K562 (cell line): Measurements from ENCODE around the gene KRTAP9-4. TPM values are rescaled to one million over a fixed set of nuclear protein-coding genes. Genes with fewer than 3 reads are reported as not detected.

Source experiments
- ATAC-seq: fragments of 200-7000 bp; cut with Tn5 transposase; 3 replicates; pipeline ENCODE4 v1.9.1; 2020; ENCODE audit warnings: moderate library complexity
- BruUV-seq: library from RNA; stranded (reverse); fragments of 400-500 nt; replicated peaks from 2 replicates; lab custom pipeline; 2021; lab: Mats Ljungman, UMichigan
- CTCF ChIA-PET: fragments of 300-600 bp; formaldehyde crosslinking; extraction: SDS; loops from one replicate; lab custom pipeline; 2021; ENCODE audit warnings: low intra/inter-chr PET ratio; lab: Yijun Ruan, JAX
- POLR2A ChIA-PET: fragments of 300-600, 350-650 bp; sonication (Branson Sonifier 250); formaldehyde crosslinking; extraction: SDS; loops from one replicate; lab custom pipeline; 2021; ENCODE audit warnings: antibody characterized with exemption, inconsistent platforms; lab: Yijun Ruan, JAX
- DNase-seq, 4 experiments: peaks; one replicate each; pipeline versions ENCODE4 v3.0.0 to v3.0.0-alpha.2; 2011 to 2018; ENCODE audit warnings: low spot score in 3 of 4, mixed read lengths in 3 of 4; ENCODE audit errors: extremely low read depth in 1 of 4
- FAIRE-seq: peaks from 2 replicates; lab custom pipeline; 2011; peaks lifted over from hg19 to GRCh38; lab: Jason Lieb, UNC
- H2AFZ ChIP-seq: 2 replicates; pipeline ENCODE4 v1.6.0; 2011; ENCODE audit warnings: low read depth, low read length, control low read depth, inconsistent platforms
- H3K27ac ChIP-seq: fragments of 200-600 bp; 3 replicates; pipeline ENCODE4 v1.8.0; 2011; ENCODE audit warnings: low read depth, mild to moderate bottlenecking, control low read depth, inconsistent platforms, low read length, moderate library complexity, mixed read lengths; ENCODE audit errors: extremely low read depth
- H3K27me3 ChIP-seq, 2 experiments: fragments of 300-600 bp in 1 of 2; 2 replicates in 1 of 2; 3 replicates in 1 of 2; pipeline versions ENCODE4 v1.6.0 to v1.8.0; 2011; ENCODE audit warnings: inconsistent platforms in 2 of 2, low read length in 2 of 2, mild to moderate bottlenecking in 1 of 2, mixed read lengths in 1 of 2, moderate library complexity in 1 of 2; ENCODE audit not compliant: control insufficient read depth in 2 of 2, insufficient read depth in 2 of 2
- H3K36me3 ChIP-seq: fragments of 300-600 bp; 3 replicates; pipeline ENCODE4 v1.8.0; 2011; ENCODE audit warnings: mild to moderate bottlenecking, low read length, inconsistent platforms; ENCODE audit not compliant: control insufficient read depth, insufficient read depth
- H3K4me1 ChIP-seq, 2 experiments: fragments of 200-600 bp in 1 of 2; replicated peaks in 1 of 2; 2 replicates in 1 of 2; 3 replicates in 1 of 2; pipeline versions ENCODE4 v1.5.1 to v1.8.0; 2011; ENCODE audit warnings: inconsistent platforms in 2 of 2, low read length in 2 of 2, mild to moderate bottlenecking in 1 of 2, mixed read lengths in 1 of 2, moderate library complexity in 1 of 2; ENCODE audit not compliant: control insufficient read depth in 2 of 2, insufficient read depth in 2 of 2
- H3K4me2 ChIP-seq: 2 replicates; pipeline ENCODE4 v1.6.1; 2011; ENCODE audit warnings: low read length, control low read depth, inconsistent platforms, mixed read lengths; ENCODE audit not compliant: insufficient read depth
- H3K4me3 ChIP-seq: fragments of 200-600 bp; sonication (generic), shearing (Covaris generic); 2 replicates; pipeline ENCODE4 v1.5.1; 2016; ENCODE audit warnings: control low read depth, inconsistent platforms
- H3K79me2 ChIP-seq: fragments of 200-600 bp; 3 replicates; pipeline ENCODE4 v1.8.0; 2011; ENCODE audit warnings: low read length, inconsistent platforms; ENCODE audit not compliant: control insufficient read depth, insufficient read depth
- H3K9ac ChIP-seq, 2 experiments: 2 replicates each; pipeline versions ENCODE4 v1.6.0 to v1.6.1; 2011; ENCODE audit warnings: low read depth in 2 of 2, low read length in 2 of 2, control low read depth in 1 of 2, inconsistent platforms in 1 of 2, mild to moderate bottlenecking in 1 of 2, mixed read lengths in 1 of 2; ENCODE audit not compliant: insufficient read depth in 1 of 2
- H3K9me1 ChIP-seq: one replicate; pipeline ENCODE4 v1.6.0; 2011; ENCODE audit warnings: inconsistent platforms, mild to moderate bottlenecking, low read length, moderate library complexity; ENCODE audit not compliant: control insufficient read depth, insufficient read depth
- H3K9me3 ChIP-seq: replicated peaks from 2 replicates; pipeline ENCODE4 v1.5.1; 2011; ENCODE audit warnings: low read depth, low read length, inconsistent platforms; ENCODE audit not compliant: control insufficient read depth, insufficient read depth
- H4K20me1 ChIP-seq: replicated peaks from 2 replicates; pipeline ENCODE4 v1.6.1; 2011; ENCODE audit warnings: low read length, inconsistent platforms, mixed read lengths; ENCODE audit not compliant: control insufficient read depth, insufficient read depth
- ADNP ChIP-seq: fragments of 200-800 bp; sonication (Bioruptor generic); IDR thresholded peaks from 2 replicates; pipeline ENCODE4 v1.6.1; 2016; ENCODE audit warnings: missing genetic modification characterization, missing compliant biosample characterization
- CEBPZ ChIP-seq: fragments of 150-350 bp; IDR thresholded peaks from 2 replicates; pipeline ENCODE4 v1.6.1; 2014; ENCODE audit warnings: low read depth, mild to moderate bottlenecking, low read length, borderline replicate concordance
- CREB3 ChIP-seq: fragments of 450-650 bp; conservative IDR thresholded peaks from 2 replicates; pipeline ENCODE4 v1.6.1; 2016; ENCODE audit warnings: missing genetic modification characterization, low read depth, mild to moderate bottlenecking, missing compliant biosample characterization, moderate library complexity
- FOXK1 ChIP-seq: sonication (generic); formaldehyde crosslinking; IDR thresholded peaks from 2 replicates; pipeline ENCODE4 v1.8.0; 2022; ENCODE audit warnings: missing genetic modification reagents, mild to moderate bottlenecking, borderline replicate concordance
- HIVEP1 ChIP-seq: fragments of 250-450 bp; sonication (Bioruptor Pico); IDR thresholded peaks from 2 replicates; pipeline ENCODE4 v1.4.0; 2020; ENCODE audit warnings: mild to moderate bottlenecking
- NR0B1 ChIP-seq: fragments of 450-650 bp; IDR thresholded peaks from one replicate; pipeline ENCODE4 v1.6.1; 2018; ENCODE audit warnings: mild to moderate bottlenecking, moderate library complexity; ENCODE audit not compliant: partially characterized antibody
- PURB ChIP-seq: sonication (generic); formaldehyde crosslinking; IDR thresholded peaks from 2 replicates; pipeline ENCODE4 v1.9.0; 2021; ENCODE audit warnings: low read depth, mild to moderate bottlenecking, missing genetic modification reagents
- WGBS: fragments of 100-300 bp; shearing (Covaris generic); methylation state at CpG from one replicate; pipeline ENCODE4 v1.1.6; 2016; ENCODE audit warnings: low coverage, mixed read lengths; ENCODE audit not compliant: insufficient coverage; ENCODE audit errors: missing lambda C conversion rate; 5-methylcytosine and 5-hydroxymethylcytosine counted together
- in situ Hi-C: fragments of 300-500 bp; cut with MboI; formaldehyde crosslinking; loops from 4 replicates; pipeline ENCODE4 v1.15.0; 2018; ENCODE audit warnings: inconsistent platforms, mixed read lengths
- intact Hi-C: fragments of 100-400 bp; cut with micrococcal nuclease; formaldehyde crosslinking; loops from 2 replicates; pipeline ENCODE4 v1.14.2; 2022
- polyA plus RNA-seq, 8 experiments: library from polyadenylated mRNA; depleted of rRNA in 4 of 8; stranded (reverse) in 5 of 8; unstranded in 3 of 8; fragments of >200 nt; fragmentation: Nextera tagmentation in 2 of 8; fragmentation: Illumina TruSeq in 1 of 8; extraction: Ambion mirVana in 2 of 8; extraction: Trizol in 1 of 8; gene quantifications; 2 replicates each; pipeline versions ENCODE4 v1.2.1 to v1.2.3, GENCODE V29; 2011 to 2014; ENCODE audit warnings: inconsistent platforms in 1 of 8, missing spikeins in 1 of 8
- total RNA-seq, 7 experiments: library from RNA; depleted of rRNA in 6 of 7; stranded (reverse); fragments of >200 nt in 6 of 7; fragmentation: Illumina TruSeq in 2 of 7; extraction: Trizol in 2 of 7; gene quantifications; 2 replicates each; pipeline versions ENCODE4 v1.2.1 to v1.2.3, GENCODE V29; 2011 to 2021; ENCODE audit warnings: low replicate concordance in 1 of 7
- TF ChIP-seq, protein P1 (sequence below): sonication (generic); formaldehyde crosslinking; IDR thresholded peaks from 2 replicates; pipeline ENCODE4 v1.8.1; 2023; ENCODE audit warnings: mild to moderate bottlenecking, missing genetic modification reagents

The KRTAP9-4 gene
- total and polyA plus RNA-seq, 9 of the 15 experiments (the other 6 are each of a cell fraction or from before 2014, with no cell fraction given) = not detected

DNA sequence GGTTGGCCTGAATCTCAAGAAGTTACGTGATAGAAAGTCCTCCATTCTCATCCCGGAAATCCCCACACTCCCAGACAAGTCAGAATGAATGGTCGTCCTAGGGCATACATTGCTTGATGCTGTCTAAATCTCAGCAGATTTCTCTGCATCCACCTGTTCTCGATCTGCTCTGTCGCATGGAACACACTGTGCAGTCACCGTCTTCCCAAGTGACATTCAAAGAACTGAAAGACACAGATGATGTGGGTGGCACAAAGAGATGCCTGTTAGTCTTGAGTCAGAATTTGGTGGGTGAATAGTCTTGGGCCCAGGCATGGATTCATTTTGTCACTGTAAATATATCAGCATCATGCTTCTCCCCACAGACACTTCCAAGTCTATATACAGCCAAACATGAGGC lies 17.8 kb upstream of the KRTAP9-4 start:
- TF ChIP-seq CREB3 (tag) (no peak), FOXK1 (CRISPR knock-in tag) (no peak), NR0B1 (no peak), CEBPZ (no peak), HIVEP1 (CRISPR knock-in tag) (no peak), PURB (CRISPR knock-in tag) (no peak), ADNP (no peak)
- TF ChIP-seq, protein P1, sequence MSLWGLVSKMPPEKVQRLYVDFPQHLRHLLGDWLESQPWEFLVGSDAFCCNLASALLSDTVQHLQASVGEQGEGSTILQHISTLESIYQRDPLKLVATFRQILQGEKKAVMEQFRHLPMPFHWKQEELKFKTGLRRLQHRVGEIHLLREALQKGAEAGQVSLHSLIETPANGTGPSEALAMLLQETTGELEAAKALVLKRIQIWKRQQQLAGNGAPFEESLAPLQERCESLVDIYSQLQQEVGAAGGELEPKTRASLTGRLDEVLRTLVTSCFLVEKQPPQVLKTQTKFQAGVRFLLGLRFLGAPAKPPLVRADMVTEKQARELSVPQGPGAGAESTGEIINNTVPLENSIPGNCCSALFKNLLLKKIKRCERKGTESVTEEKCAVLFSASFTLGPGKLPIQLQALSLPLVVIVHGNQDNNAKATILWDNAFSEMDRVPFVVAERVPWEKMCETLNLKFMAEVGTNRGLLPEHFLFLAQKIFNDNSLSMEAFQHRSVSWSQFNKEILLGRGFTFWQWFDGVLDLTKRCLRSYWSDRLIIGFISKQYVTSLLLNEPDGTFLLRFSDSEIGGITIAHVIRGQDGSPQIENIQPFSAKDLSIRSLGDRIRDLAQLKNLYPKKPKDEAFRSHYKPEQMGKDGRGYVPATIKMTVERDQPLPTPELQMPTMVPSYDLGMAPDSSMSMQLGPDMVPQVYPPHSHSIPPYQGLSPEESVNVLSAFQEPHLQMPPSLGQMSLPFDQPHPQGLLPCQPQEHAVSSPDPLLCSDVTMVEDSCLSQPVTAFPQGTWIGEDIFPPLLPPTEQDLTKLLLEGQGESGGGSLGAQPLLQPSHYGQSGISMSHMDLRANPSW (CRISPR knock-in tag) = no peak
- no peak overlapping the region for H3K4me2 ChIP-seq
- H3K27me3 ChIP-seq = no peaks in the 10 kb centered on the region
- H3K79me2 ChIP-seq = no peaks in the 10 kb centered on the region
- ATAC-seq (no peak), FAIRE-seq (no peak), DNase-seq (no peak)
- intact Hi-C loops = no loop called here
- H3K9me3 ChIP-seq = no peaks in the 10 kb centered on the region
- no TSS peak for BruUV-seq
- ChIA-PET POLR2A (no interaction called here), CTCF (no interaction called here)
- 0% methylated on average over 6 of the region's 6 CpGs for WGBS
- no peak overlapping the region for H2AFZ ChIP-seq
- H4K20me1 ChIP-seq = no peaks in the 10 kb centered on the region
- in situ Hi-C loops = no loop called here
- no peak overlapping the region for H3K27ac ChIP-seq
- no peak overlapping the region for H3K4me3 ChIP-seq
- H3K9me1 ChIP-seq = no peaks in the 10 kb centered on the region
- no peaks in the 10 kb centered on the region for H3K36me3 ChIP-seq
- H3K4me1 ChIP-seq = no peaks in the 10 kb centered on the region
- no peak overlapping the region for H3K9ac ChIP-seq
